GM23248 (cell line): ENCODE data around the gene RHOBTB1. TPM values are rescaled to one million over a fixed set of nuclear protein-coding genes. Genes with fewer than 3 reads are reported as not detected.

Experiments
- DNase-seq: peaks from one replicate; pipeline ENCODE4 v3.0.0-alpha.2; 2015
- H2AFZ ChIP-seq: fragments of 200-600 bp; sonication (generic); 2 replicates; pipeline ENCODE4 v1.6.1; 2016; ENCODE audit warnings: antibody characterized with exemption
- H3F3A ChIP-seq: fragments of 200-600 bp; sonication (generic); 2 replicates; pipeline ENCODE4 v1.6.1; 2016; ENCODE audit warnings: mild to moderate bottlenecking, antibody characterized with exemption, mixed run types; ENCODE audit not compliant: insufficient read depth
- H3K27ac ChIP-seq: fragments of 200-600 bp; sonication (generic); 2 replicates; pipeline ENCODE4 v1.5.1; 2016; ENCODE audit warnings: mild to moderate bottlenecking
- H3K27me3 ChIP-seq: fragments of 200-600 bp; sonication (generic); replicated peaks from 2 replicates; pipeline ENCODE4 v1.6.1; 2016; ENCODE audit warnings: mild to moderate bottlenecking; ENCODE audit not compliant: insufficient read depth
- H3K36me3 ChIP-seq: fragments of 200-600 bp; sonication (generic); 2 replicates; pipeline ENCODE4 v1.6.1; 2016; ENCODE audit warnings: low read depth, mild to moderate bottlenecking
- H3K4me1 ChIP-seq: fragments of 200-600 bp; sonication (generic); 2 replicates; pipeline ENCODE4 v1.6.1; 2016; ENCODE audit warnings: mild to moderate bottlenecking; ENCODE audit not compliant: insufficient read depth
- H3K4me2 ChIP-seq: fragments of 200-600 bp; sonication (generic); one replicate; pipeline ENCODE4 v1.6.1; 2016; ENCODE audit warnings: mild to moderate bottlenecking; ENCODE audit not compliant: unreplicated experiment
- H3K4me3 ChIP-seq: fragments of 200-600 bp; sonication (generic); 2 replicates; pipeline ENCODE4 v1.5.1; 2016; ENCODE audit warnings: mild to moderate bottlenecking
- H3K79me2 ChIP-seq: fragments of 200-600 bp; sonication (generic); 2 replicates; pipeline ENCODE4 v1.6.1; 2016; ENCODE audit warnings: mild to moderate bottlenecking; ENCODE audit not compliant: insufficient read depth
- H3K9ac ChIP-seq: fragments of 200-600 bp; sonication (generic); 2 replicates; pipeline ENCODE4 v1.6.1; 2016; ENCODE audit warnings: mild to moderate bottlenecking
- H3K9me2 ChIP-seq: fragments of 200-600 bp; sonication (generic); 2 replicates; pipeline ENCODE4 v1.6.1; 2016; ENCODE audit warnings: mixed run types, mild to moderate bottlenecking, moderate library complexity; ENCODE audit not compliant: insufficient read depth
- H3K9me3 ChIP-seq: fragments of 200-600 bp; sonication (generic); one replicate; pipeline ENCODE4 v1.6.1; 2017; ENCODE audit warnings: low read depth
- H4K20me1 ChIP-seq: fragments of 200-600 bp; sonication (generic); 2 replicates; pipeline ENCODE4 v1.6.0; 2016; ENCODE audit not compliant: insufficient read depth
- EZH2 ChIP-seq: fragments of 200-600 bp; sonication (generic); IDR thresholded peaks from 2 replicates; pipeline ENCODE4 v1.6.1; 2018; ENCODE audit warnings: antibody characterized with exemption, mild to moderate bottlenecking; ENCODE audit not compliant: insufficient read depth, poor library complexity, severe bottlenecking
- EZH2phosphoT487 ChIP-seq: fragments of 200-600 bp; sonication (generic); IDR thresholded peaks from 2 replicates; pipeline ENCODE4 v1.6.1; 2018; ENCODE audit warnings: antibody characterized with exemption, moderate library complexity, mild to moderate bottlenecking, low read depth; ENCODE audit not compliant: insufficient read depth
- WGBS, 2 experiments: methylation state at CpG; one replicate each; pipeline ENCODE4 v1.1.6; 2015 to 2017; ENCODE audit warnings: low lambda C conversion rate in 2 of 2, low coverage in 1 of 2; ENCODE audit errors: missing lambda C conversion rate in 2 of 2; 5-methylcytosine and 5-hydroxymethylcytosine counted together
- in situ Hi-C: fragments of 300-500 bp; cut with MboI; formaldehyde crosslinking; loops from 2 replicates; pipeline ENCODE4 v1.15.0; 2020
- polyA plus RNA-seq: library from polyadenylated mRNA; unstranded; fragments of >200 nt; fragmentation: Nextera tagmentation; extraction: Ambion mirVana; gene quantifications from 2 replicates; pipeline ENCODE4 v1.2.1, GENCODE V29; 2016
- total RNA-seq: library from RNA; depleted of rRNA; stranded (reverse); fragments of >200 nt; shearing (Covaris generic); gene quantifications from 2 replicates; pipeline ENCODE4 v1.2.3, GENCODE V29; 2014

Gene RHOBTB1
- total and polyA plus RNA-seq, 2 experiments from 2014 or later: 11.1 to 14.6 TPM

DNA sequence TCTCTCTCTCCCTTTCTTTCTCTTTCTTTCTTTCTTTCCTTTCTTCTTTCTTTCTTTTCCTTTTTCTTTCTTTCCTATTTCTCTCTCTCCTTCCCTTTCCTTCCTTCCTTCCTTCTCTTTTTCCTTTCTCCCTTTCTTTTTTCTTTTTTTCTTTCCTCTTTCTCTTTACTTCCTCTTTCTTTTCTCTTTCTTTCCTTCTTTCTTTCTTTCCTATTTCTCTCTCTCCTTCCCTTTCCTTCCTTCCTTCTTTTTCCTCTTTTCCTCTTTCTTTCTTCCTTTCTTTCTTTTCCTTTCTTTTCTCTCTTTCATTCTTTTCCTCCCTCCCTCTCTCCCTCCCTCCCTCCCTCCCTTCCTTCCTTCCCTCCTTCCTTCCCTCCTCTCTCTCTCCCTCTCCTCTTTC lies 81.5 kb downstream of the RHOBTB1 start:
- Histone ChIP-seq H3K4me2 (no peak overlapping the region), H3F3A (no peaks in the 10 kb centered on the region), H3K79me2 (no peaks in the 10 kb centered on the region), H3K27me3 (no peaks in the 10 kb centered on the region), H2AFZ (no peak overlapping the region), H3K4me3 (no peak overlapping the region), H3K9me2 (peaks cover 3% of the 10 kb centered on the region; the same call in 1 of the 2 replicates), H3K4me1 (no peaks in the 10 kb centered on the region), H3K27ac (no peak overlapping the region), H3K9me3 (no peaks in the 10 kb centered on the region), H4K20me1 (no peaks in the 10 kb centered on the region), H3K36me3 (no peaks in the 10 kb centered on the region), H3K9ac (no peak overlapping the region)
- in situ Hi-C loops: no loop called here
- TF ChIP-seq EZH2: no peak
- TF ChIP-seq EZH2phosphoT487: no peak
- DNase-seq: no peak

DNA sequence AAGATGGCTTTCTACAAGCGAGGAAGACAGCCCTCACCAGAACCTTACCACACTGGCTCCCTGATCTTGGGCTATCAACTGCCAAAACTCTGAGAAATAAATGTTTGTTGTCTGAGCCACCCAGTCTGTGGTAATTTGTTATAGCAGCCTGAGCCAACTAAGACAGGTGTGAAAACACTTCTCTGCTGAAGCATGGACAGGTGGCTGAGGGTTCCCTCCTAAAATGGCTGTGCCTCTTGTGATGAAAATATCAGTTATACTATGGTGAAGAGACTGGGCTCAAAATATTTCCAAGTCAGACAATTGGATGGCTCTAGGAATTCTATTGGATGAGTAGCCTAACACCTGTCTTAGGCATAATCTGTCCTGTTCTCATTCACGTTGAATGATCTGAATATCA lies 87.6 kb downstream of the RHOBTB1 start:
- Histone ChIP-seq H3K9ac (no peak overlapping the region), H3K36me3 (no peaks in the 10 kb centered on the region), H3F3A (no peaks in the 10 kb centered on the region), H3K9me2 (no peaks in the 10 kb centered on the region), H3K9me3 (no peaks in the 10 kb centered on the region), H3K4me2 (no peak overlapping the region), H3K4me1 (no peaks in the 10 kb centered on the region), H2AFZ (no peak overlapping the region), H3K79me2 (no peaks in the 10 kb centered on the region), H3K4me3 (no peak overlapping the region), H4K20me1 (no peaks in the 10 kb centered on the region), H3K27me3 (no peaks in the 10 kb centered on the region), H3K27ac (no peak overlapping the region)
- in situ Hi-C loops: no loop called here
- no peak for TF ChIP-seq EZH2
- no peak for TF ChIP-seq EZH2phosphoT487
- WGBS, 2 experiments: 81 to 84% methylated on average over 2 of the region's 2 CpGs
- DNase-seq: no peak

DNA sequence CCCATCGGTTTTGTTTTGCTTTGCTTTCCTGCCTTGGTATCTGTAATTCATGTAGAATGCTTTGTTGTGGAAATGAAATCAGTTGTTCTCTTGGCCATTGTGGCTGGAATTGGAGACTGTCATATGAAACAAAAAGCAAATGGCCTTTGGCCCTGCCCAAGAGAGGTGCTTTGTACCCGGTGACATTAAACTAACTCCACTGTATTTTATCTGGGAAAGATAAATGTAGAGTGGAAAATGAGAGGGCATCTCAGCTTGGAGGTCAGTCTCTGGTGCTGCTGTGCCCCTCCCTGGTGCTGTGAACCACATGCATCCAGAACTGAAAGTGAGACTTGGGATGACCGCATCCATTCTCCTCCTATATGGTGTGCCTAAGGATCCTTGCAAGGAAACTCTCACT lies 90.3 kb downstream of the RHOBTB1 start:
- H3K9ac ChIP-seq: no peak overlapping the region

DNA sequence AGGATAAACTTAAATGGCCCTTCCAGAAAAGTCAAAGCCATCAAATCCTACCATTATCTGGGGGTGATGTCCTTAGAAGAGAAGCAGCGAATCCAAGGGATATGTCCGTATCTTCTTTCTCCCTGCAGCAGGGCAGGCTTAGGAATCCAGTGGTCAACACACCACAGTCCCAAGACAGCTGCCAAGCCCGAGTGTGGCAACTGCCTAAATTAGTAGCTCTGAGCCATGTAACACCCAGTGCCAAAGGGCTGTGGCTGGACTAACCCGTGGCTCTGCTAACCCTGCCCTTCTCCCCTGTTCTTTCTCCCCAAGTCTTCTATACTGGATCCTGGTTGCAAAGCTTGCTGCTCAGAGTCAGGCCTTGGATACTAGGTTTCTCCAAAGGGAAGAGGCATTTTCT lies 90.9 kb downstream of the RHOBTB1 start:
- Histone ChIP-seq H3K79me2 (no peaks in the 10 kb centered on the region), H2AFZ (no peak overlapping the region), H3K4me1 (peaks cover 3% of the 10 kb centered on the region), H3K9me3 (no peaks in the 10 kb centered on the region), H3K9ac (no peak overlapping the region), H4K20me1 (no peaks in the 10 kb centered on the region), H3K4me2 (no peak overlapping the region), H3F3A (no peaks in the 10 kb centered on the region), H3K27ac (no peak overlapping the region), H3K4me3 (no peak overlapping the region), H3K36me3 (no peaks in the 10 kb centered on the region), H3K27me3 (no peaks in the 10 kb centered on the region), H3K9me2 (no peaks in the 10 kb centered on the region)
- no peak for TF ChIP-seq EZH2phosphoT487
- no peak for TF ChIP-seq EZH2
- in situ Hi-C loops: no loop called here
- DNase-seq: peak; percentile 6
- WGBS, 2 experiments: 60 to 62% methylated on average over 4 of the region's 4 CpGs

More for the DNA sequence above, 90.3 kb downstream of the RHOBTB1 start:
- no peaks in the 10 kb centered on the region for H3K9me2 ChIP-seq
- no peaks in the 10 kb centered on the region for H3K4me1 ChIP-seq
- no peaks in the 10 kb centered on the region for H3K27me3 ChIP-seq
- H3F3A ChIP-seq: no peaks in the 10 kb centered on the region
- in situ Hi-C loops: no loop called here
- no peak overlapping the region for H3K27ac ChIP-seq
- no peaks in the 10 kb centered on the region for H4K20me1 ChIP-seq
- DNase-seq: no peak
- H3K4me3 ChIP-seq: no peak overlapping the region
- 96 to 97% methylated on average over 3 of the region's 3 CpGs for WGBS, 2 experiments
- no peaks in the 10 kb centered on the region for H3K36me3 ChIP-seq
- no peak overlapping the region for H3K4me2 ChIP-seq
- no peaks in the 10 kb centered on the region for H3K9me3 ChIP-seq
- no peaks in the 10 kb centered on the region for H3K79me2 ChIP-seq
- H2AFZ ChIP-seq: no peak overlapping the region
- TF ChIP-seq EZH2: no peak
- TF ChIP-seq EZH2phosphoT487: no peak

DNA sequence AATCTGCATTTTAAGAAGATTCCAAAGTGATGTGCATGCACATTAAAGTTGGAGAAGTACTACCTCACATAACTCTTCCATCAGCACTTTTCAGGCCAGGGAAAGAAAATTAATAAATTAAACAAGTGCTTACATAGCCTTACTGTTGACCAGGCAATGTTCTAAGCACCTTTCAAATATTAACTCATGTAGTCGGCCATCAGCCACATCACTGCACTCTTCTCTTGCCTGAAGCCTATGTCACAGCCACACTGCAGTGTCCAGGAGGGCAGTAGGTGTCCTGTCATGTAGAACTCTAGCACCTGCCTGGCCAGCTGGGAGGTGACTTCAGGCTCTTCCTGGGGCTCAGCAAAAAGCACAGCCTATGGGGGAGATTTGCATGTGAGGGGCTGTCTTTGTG lies 94.2 kb downstream of the RHOBTB1 start:
- no peak overlapping the region for H3K4me3 ChIP-seq
- H3K27ac ChIP-seq: no peak overlapping the region
- in situ Hi-C loops: no loop called here
- H3K27me3 ChIP-seq: no peaks in the 10 kb centered on the region
- 50 to 56% methylated on average over 1 of the region's 1 CpG for WGBS, 2 experiments
- no peaks in the 10 kb centered on the region for H3K36me3 ChIP-seq
- H2AFZ ChIP-seq: no peak overlapping the region
- DNase-seq: no peak
- TF ChIP-seq EZH2phosphoT487: no peak
- TF ChIP-seq EZH2: no peak
- no peaks in the 10 kb centered on the region for H3F3A ChIP-seq
- no peaks in the 10 kb centered on the region for H3K9me2 ChIP-seq
- H3K4me1 ChIP-seq: peaks cover 16% of the 10 kb centered on the region
- H3K9ac ChIP-seq: no peak overlapping the region
- H3K9me3 ChIP-seq: no peaks in the 10 kb centered on the region
- no peaks in the 10 kb centered on the region for H3K79me2 ChIP-seq
- H3K4me2 ChIP-seq: no peak overlapping the region
- no peaks in the 10 kb centered on the region for H4K20me1 ChIP-seq
